Activated CD4-positive, alpha-beta T cell treated with anti-CD3 and anti-CD28 coated beads for 4 hours (primary cell): Measurements from ENCODE around the gene ZNF614.
"Not testable (repeated sequence)": the region's sequence is repeated elsewhere in the genome, so short reads cannot be mapped to it uniquely, and the experiment has no call there.

Experiments
- DNase-seq, 2 donors: peaks; one replicate each; pipeline ENCODE4 v3.0.0-alpha.2; 2020

ZNF614 gene

DNA sequence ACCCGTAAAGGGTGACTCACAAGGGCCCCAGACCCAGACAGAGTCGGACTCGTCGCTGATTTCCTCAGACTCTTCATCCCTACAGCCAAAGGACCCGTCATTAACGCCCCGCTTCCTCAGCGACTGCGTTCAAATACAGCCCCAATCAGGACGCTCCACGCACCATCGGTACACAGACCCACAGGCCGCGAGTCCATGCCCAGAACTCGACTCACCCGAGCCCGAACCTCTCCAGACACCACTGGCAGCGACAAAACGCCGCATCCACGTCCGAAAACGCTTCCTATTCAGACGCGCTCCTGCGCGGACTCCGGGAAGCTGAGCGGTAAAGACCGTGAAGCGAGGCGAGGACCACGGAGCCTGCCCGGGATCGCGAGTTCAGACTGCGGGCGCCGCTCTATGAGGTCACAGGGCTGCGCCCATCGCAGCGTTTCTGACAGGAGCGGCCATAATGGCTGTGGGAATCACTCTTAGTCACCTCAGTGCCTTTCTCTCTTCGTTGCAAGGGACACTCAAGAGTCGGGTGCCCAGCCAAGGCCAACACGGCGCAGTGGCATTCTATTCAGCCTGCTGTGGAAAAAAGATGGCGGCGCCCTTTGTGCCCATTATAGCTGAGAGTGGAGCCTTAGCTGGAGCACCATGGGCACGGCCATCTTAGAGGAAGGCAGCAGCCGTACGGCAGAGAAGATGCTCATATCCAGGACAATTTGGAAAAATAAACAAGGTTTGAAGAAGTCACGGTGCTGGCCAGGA, at the start of gene ZNF614:
ZNF614 (minus strand) TSS at position 353 of the 753 bp plus-strand sequence. CDS start 2,634 bp downstream, outside the sequence.
- peak; percentile 77 to 84 for DNase-seq

GRCh38 chr19:52070496-52070895, 42.3 kb upstream of the ZNF614 start:
- no peak for DNase-seq

DNA sequence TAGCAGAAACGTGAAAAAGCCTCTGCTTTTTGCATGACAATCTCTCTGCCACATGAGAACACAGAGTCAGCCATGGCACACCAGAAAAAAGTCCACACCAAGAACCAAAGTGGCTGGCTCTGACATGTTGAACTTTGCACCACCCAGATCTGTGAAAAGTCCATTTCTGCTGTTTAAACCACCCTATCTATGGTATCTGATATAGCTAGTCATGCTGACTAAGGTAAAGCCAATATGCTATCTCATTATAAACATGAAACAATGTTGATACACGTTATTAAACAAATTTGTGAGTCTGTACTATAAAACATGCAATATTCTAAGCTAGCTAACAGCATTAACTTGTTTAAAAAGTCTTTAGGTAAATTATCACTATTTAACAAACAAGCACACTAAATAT, 41.5 kb upstream of the ZNF614 start:
- no peak for DNase-seq

GRCh38 chr19:52066258-52066863, 38.2 kb upstream of the ZNF614 start:
- DNase-seq: no peak

- no peak for DNase-seq
Measured at GRCh38 chr19:52065399-52065798, 37.2 kb upstream of the ZNF614 start.

DNA sequence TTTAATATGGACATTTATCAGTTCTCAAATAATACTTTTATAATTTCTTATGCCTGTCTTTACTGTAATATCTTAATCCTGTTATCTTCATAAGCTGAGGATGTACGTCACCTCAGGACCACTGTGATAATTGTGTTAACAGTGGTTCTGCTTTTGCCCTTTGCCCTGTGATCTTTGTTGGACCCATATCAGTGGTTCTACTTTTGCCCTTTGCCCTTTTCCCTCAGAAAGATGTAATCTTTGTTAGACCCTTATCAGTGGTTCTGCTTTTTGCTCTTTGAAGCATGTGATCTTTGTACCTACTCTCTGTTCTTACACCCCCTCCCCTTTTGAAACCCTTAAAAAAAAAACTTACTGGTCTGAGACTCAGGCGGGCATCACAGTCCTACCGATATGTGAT, 28.3 kb upstream of the ZNF614 start:
- DNase-seq: not testable (repeated sequence)

DNA sequence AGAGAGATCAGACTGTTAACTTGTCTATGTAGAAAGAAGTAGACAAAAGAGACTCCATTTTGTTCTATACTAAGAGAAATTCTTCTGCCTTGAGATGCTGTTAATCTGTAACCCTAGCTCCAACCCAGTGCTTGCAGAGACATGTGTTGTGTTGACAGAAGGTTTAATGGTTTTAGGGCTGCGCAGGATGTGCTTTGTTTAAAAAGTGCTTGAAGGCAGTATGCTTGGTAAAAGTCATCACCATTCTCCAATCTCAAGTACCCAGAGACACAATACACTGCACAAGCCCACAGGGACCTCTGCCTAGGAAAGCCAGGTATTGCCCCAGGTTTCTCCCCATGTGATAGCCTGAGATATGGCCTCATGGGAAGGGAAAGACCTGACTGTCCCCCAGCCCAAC, 23.6 kb upstream of the ZNF614 start:
- DNase-seq: not testable (repeated sequence)

- DNase-seq: peak; percentile 81 to 83
Measured at GRCh38 chr19:52048555-52049501, 20.6 kb upstream of the ZNF614 start, which contains the start of gene ZNF432. Gene ZNF432 (minus strand): TSS chr19:52048838. CDS start chr19:52046868, 1,970 bp downstream.

GRCh38 chr19:52039169-52039568, 11.0 kb upstream of the ZNF614 start:
- DNase-seq: no peak

- DNase-seq: no peak
Measured at GRCh38 chr19:52034051-52034728, 6.0 kb upstream of the ZNF614 start.

GRCh38 chr19:52028780-52029123, 573 bp upstream of the ZNF614 start:
- DNase-seq: no peak

DNA sequence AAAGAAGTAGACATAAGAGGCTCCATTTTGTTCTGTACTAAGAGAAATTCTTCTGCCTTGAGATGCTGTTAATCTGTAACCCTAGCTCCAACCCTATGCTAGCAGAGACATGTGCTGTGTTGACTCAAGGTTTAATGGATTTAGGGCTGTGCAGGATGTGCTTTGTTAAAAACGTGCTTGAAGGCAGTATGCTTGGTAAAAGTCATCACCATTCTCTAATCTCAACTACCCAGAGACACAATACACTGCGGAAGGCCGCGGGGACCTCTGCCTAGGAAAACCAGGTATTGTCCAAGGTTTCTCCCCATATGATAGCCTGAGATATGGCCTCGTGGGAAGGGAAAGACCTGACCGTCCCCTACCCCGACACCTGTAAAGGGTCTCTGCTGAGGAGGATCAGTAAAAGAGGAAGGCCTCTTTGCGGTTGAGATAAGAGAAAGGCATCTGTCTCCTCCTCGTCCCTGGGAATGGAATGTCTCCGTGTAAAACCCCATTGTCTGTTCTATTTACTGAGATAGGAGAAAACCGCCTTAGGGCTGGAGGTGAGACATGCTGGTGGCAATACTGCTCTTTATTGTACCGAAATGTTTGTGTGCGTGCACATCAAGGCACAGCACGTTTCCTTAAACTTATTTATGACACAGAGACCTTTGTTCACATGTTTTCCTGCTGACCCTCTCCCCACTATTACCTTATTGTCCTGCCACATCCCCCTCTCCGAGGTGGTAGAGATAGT, 1.8 kb downstream of the ZNF614 start:
- not testable (repeated sequence) for DNase-seq

DNA sequence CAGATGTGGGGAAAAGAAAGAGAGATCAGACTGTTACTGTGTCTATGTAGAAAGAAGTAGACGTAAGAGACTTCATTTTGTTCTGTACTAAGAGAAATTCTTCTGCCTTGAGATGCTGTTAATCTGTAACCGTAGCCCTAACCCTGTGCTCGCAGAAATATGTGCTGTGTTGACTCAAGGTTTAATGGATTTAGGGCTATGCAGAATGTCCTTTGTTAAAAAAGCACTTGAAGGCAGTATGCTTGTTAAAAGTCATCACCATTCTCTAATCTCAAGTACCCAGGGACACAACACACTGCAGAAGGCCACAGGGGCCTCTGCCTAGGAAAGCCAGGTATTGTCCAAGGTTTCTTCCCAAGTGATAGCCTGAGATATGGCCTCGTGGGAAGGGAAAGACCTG, 3.7 kb downstream of the ZNF614 start:
- not testable (repeated sequence) for DNase-seq

GRCh38 chr19:52022193-52022592, 6.0 kb downstream of the ZNF614 start:
- DNase-seq: no peak

DNA sequence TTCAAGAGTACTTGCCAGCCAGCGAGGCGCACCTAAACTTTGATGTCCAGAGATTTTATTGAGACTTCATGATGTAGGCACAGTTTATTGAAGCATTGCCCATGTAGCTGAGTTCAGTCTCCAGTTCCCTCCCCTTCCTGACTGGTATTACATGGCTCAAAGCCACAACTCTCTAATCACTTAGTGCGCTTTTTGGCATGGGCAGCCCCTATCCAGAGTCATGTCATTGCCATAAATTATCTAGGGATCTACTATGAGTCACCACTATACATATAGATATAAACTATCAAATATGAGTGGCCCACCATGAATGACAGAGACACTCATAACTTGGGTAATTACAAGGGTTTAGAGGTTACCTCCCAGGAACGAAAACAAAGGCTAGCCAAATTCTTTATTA, 7.7 kb downstream of the ZNF614 start:
- DNase-seq: no peak

- no peak for DNase-seq
Measured at GRCh38 chr19:52010674-52011073, 17.5 kb downstream of the ZNF614 start.

- DNase-seq: peak; percentile 86 to 87
Measured at GRCh38 chr19:52007806-52008557, 20.2 kb downstream of the ZNF614 start, which contains the start of gene ZNF615. Gene ZNF615 (minus strand): TSS chr19:52008211. CDS start chr19:52003711, 4,500 bp downstream.

- DNase-seq: no peak
Measured at GRCh38 chr19:52007451-52007805, 20.8 kb downstream of the ZNF614 start.

DNA sequence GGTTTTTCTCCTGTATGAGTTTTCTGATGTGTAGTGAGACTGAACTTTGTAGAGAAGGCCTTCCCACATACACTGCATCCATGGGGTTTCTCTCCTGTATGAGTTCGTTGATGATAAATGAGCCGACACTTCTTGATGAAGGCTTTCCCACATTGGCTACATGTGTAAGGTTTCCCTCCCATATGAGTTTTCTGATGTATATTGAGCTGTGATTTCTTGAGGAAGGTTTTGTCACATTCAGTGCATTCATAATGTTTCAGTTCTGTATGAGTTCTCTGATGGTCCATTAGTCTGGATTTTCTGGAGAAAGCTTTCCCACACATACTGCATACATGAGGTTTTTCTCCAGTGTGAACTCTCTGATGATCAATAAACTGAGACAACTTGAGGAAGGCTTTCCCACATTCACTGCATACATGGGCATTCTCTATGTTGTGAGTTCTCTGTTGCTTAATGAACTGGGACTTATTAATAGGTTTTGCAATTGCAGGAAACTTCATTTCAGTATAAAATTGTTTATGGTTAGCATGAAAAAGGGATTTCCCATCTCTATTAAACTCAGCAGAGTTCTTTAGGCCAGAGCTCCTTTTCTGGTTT, 34.0 kb downstream of the ZNF614 start:
- no peak for DNase-seq

DNA sequence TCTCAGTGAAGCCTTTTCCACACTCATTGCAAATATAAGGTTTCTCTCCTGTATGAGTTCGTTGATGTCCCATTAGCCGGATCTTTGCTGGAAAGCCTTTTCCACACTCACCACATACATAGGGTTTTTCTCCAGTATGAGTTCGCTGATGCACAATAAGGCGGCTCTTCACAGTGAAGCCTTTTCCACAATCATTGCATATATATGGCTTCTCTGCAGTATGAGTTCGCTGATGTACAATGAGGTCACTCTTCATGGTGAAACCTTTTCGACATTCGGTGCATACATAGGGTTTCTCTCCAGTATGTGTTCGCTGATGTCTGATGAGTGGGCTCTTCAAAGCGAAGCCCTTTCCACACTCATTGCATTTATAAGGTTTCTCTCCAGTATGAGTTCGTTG, 34.8 kb downstream of the ZNF614 start:
- DNase-seq: no peak
